PFSK-1 (cell line): Measurements from ENCODE around the gene PROB1.

Experiments
- FOXP2 ChIP-seq: optimal IDR thresholded peaks from 2 replicates; pipeline ENCODE3; 2011; ENCODE audit warnings: borderline replicate concordance, control low read depth, inconsistent platforms; ENCODE audit not compliant: insufficient read depth; ENCODE audit errors: extremely low read length, extremely low read depth
- POLR2AphosphoS5 ChIP-seq: IDR thresholded peaks from 2 replicates; pipeline ENCODE4 v1.6.1; 2012; ENCODE audit warnings: low read depth, mild to moderate bottlenecking, control low read depth, low read length, moderate library complexity
- REST ChIP-seq, 2 experiments: IDR thresholded peaks; 2 replicates each; pipeline versions ENCODE4 v1.6.1 to v1.8.0; 2011 to 2012; ENCODE audit warnings: low read depth in 2 of 2, low read length in 2 of 2, control low read depth in 1 of 2, inconsistent platforms in 1 of 2, mild to moderate bottlenecking in 1 of 2, moderate library complexity in 1 of 2; ENCODE audit not compliant: insufficient read depth in 1 of 2
- SIN3A ChIP-seq: IDR thresholded peaks from 2 replicates; pipeline ENCODE4 v1.6.1; 2012; ENCODE audit warnings: mild to moderate bottlenecking, low read length, moderate library complexity, borderline replicate concordance; ENCODE audit not compliant: insufficient read depth
- TAF1 ChIP-seq: IDR thresholded peaks from 2 replicates; pipeline ENCODE4 v1.6.1; 2012; ENCODE audit warnings: low read length, control low read depth, borderline replicate concordance; ENCODE audit not compliant: insufficient read depth

PROB1 gene

GRCh38 chr5:139422307-139422893 is 27.5 kb upstream of the PROB1 start:
- TF ChIP-seq SIN3A (0 out of 2 replicates have a peak, but pooled peaks have one; percentile 22), REST (IDR thresholded peaks at IDR 0.05; ENCODE audit: insufficient read depth in 1 of 2, low read depth in 2 of 2, low read length in 2 of 2) (no peak)

- no peak for TF ChIP-seq REST (IDR thresholded peaks at IDR 0.05; ENCODE audit: insufficient read depth in 1 of 2, low read depth in 2 of 2, low read length in 2 of 2)
- no peak for TF ChIP-seq SIN3A
- no peak for TF ChIP-seq POLR2AphosphoS5
- TF ChIP-seq TAF1 = no peak
- no peak for TF ChIP-seq FOXP2
Observed at GRCh38 chr5:139419226-139420192, 24.6 kb upstream of the PROB1 start.

- TF ChIP-seq REST (IDR thresholded peaks at IDR 0.05; ENCODE audit: insufficient read depth in 1 of 2, low read depth in 2 of 2, low read length in 2 of 2) (no peak), SIN3A (no peak), TAF1 (no peak), FOXP2 (no peak), POLR2AphosphoS5 (no peak)
Observed at GRCh38 chr5:139418793-139419192, 23.9 kb upstream of the PROB1 start.

GRCh38 chr5:139417214-139417613 is 22.3 kb upstream of the PROB1 start:
- TF ChIP-seq REST (IDR thresholded peaks at IDR 0.05; ENCODE audit: insufficient read depth in 1 of 2, low read depth in 2 of 2, low read length in 2 of 2) (no peak), TAF1 (no peak), POLR2AphosphoS5 (no peak), FOXP2 (no peak), SIN3A (no peak)
